IMR-90 (cell line): Measurements from ENCODE around the gene AFG1L. TPM values are rescaled to one million over a fixed set of nuclear protein-coding genes. Genes with fewer than 3 reads are reported as not detected.

Experiments used
- ATAC-seq: fragments of 200-7000 bp; cut with Tn5 transposase; 2 replicates; pipeline ENCODE4 v1.9.1; 2020; ENCODE audit warnings: low read depth, mild to moderate bottlenecking, moderate library complexity
- BruUV-seq: library from RNA; stranded (reverse); fragments of 400-500 nt; replicated peaks from 2 replicates; lab custom pipeline; 2021; lab: Mats Ljungman, UMichigan
- CTCF ChIA-PET: fragments of 300-600 bp; formaldehyde crosslinking; extraction: SDS; loops from one replicate; lab custom pipeline; 2021; ENCODE audit warnings: antibody characterized with exemption; lab: Yijun Ruan, JAX
- POLR2A ChIA-PET: fragments of 300-600 bp; sonication (Branson Sonifier 250); formaldehyde crosslinking; loops from one replicate; lab custom pipeline; 2022; ENCODE audit warnings: antibody characterized with exemption; ENCODE audit not compliant: unreplicated experiment; lab: Charles Lee
- DNase-seq: peaks from one replicate; pipeline ENCODE4 v3.0.0; 2013
- H2AFZ ChIP-seq: replicated peaks from 2 replicates; pipeline ENCODE3; 2013; ENCODE audit warnings: low read length, mild to moderate bottlenecking; ENCODE audit not compliant: poor library complexity
- H2AK5ac ChIP-seq: 2 replicates; pipeline ENCODE4 v1.6.1; 2013; ENCODE audit warnings: low read depth, low read length, inconsistent platforms
- H2AK9ac ChIP-seq: replicated peaks from 2 replicates; pipeline ENCODE3; 2013; ENCODE audit warnings: mild to moderate bottlenecking, low read depth, low read length, moderate library complexity; ENCODE audit not compliant: poor library complexity
- H2BK120ac ChIP-seq: 2 replicates; pipeline ENCODE4 v1.6.1; 2013; ENCODE audit warnings: low read depth, low read length, inconsistent platforms
- H2BK15ac ChIP-seq: 3 replicates; pipeline ENCODE4 v1.6.1; 2013; ENCODE audit warnings: low read depth, low read length, inconsistent platforms
- H2BK20ac ChIP-seq: 2 replicates; pipeline ENCODE4 v1.6.1; 2013; ENCODE audit warnings: low read depth, mild to moderate bottlenecking, inconsistent platforms, low read length, moderate library complexity
- H2BK5ac ChIP-seq: 2 replicates; pipeline ENCODE4 v1.6.1; 2013; ENCODE audit warnings: mild to moderate bottlenecking, low read depth, low read length, inconsistent platforms; ENCODE audit not compliant: poor library complexity, severe bottlenecking
- H3K14ac ChIP-seq: replicated peaks from 2 replicates; pipeline ENCODE4 v1.6.1; 2013; ENCODE audit warnings: low read depth, low read length, inconsistent platforms
- H3K18ac ChIP-seq: 2 replicates; pipeline ENCODE4 v1.6.1; 2013; ENCODE audit warnings: low read depth, low read length, control low read depth
- H3K23ac ChIP-seq: 2 replicates; pipeline ENCODE4 v1.6.1; 2013; ENCODE audit warnings: low read depth, low read length, inconsistent platforms
- H3K27ac ChIP-seq: 2 replicates; pipeline ENCODE4 v1.5.1; 2013; ENCODE audit warnings: mild to moderate bottlenecking, control low read depth, low read length; ENCODE audit not compliant: insufficient read depth
- H3K27me3 ChIP-seq: 2 replicates; pipeline ENCODE4 v1.6.1; 2013; ENCODE audit warnings: low read length; ENCODE audit not compliant: control insufficient read depth, insufficient read depth
- H3K36me3 ChIP-seq: 2 replicates; pipeline ENCODE4 v1.6.1; 2013; ENCODE audit warnings: low read length, mixed read lengths; ENCODE audit not compliant: control insufficient read depth, insufficient read depth
- H3K4ac ChIP-seq: 2 replicates; pipeline ENCODE4 v1.6.1; 2013; ENCODE audit warnings: low read depth, low read length, inconsistent platforms
- H3K4me1 ChIP-seq: 2 replicates; pipeline ENCODE4 v1.6.1; 2013; ENCODE audit warnings: low read length, mixed read lengths; ENCODE audit not compliant: control insufficient read depth, insufficient read depth
- H3K4me2 ChIP-seq: 2 replicates; pipeline ENCODE4 v1.6.1; 2013; ENCODE audit warnings: low read depth, mild to moderate bottlenecking, control low read depth, low read length, moderate library complexity
- H3K4me3 ChIP-seq: 2 replicates; pipeline ENCODE4 v1.5.1; 2013; ENCODE audit warnings: low read depth, mild to moderate bottlenecking, control low read depth, low read length, moderate library complexity; ENCODE audit not compliant: insufficient read depth
- H3K56ac ChIP-seq: 2 replicates; pipeline ENCODE4 v1.6.1; 2013; ENCODE audit warnings: low read length, inconsistent platforms; ENCODE audit not compliant: insufficient read depth; ENCODE audit errors: extremely low read depth
- H3K79me1 ChIP-seq, 2 experiments: 2 replicates each; pipeline ENCODE4 v1.6.1; 2013; ENCODE audit warnings: low read length in 2 of 2, inconsistent platforms in 1 of 2, low read depth in 1 of 2
- H3K9ac ChIP-seq: 2 replicates; pipeline ENCODE4 v1.6.1; 2013; ENCODE audit warnings: low read depth, low read length, control low read depth
- H3K9me1 ChIP-seq: 2 replicates; pipeline ENCODE4 v1.6.1; 2013; ENCODE audit warnings: low read length, inconsistent platforms; ENCODE audit not compliant: insufficient read depth
- H3K9me3 ChIP-seq: 2 replicates; pipeline ENCODE4 v1.6.1; 2013; ENCODE audit warnings: low read length; ENCODE audit not compliant: control insufficient read depth, insufficient read depth
- H4K20me1 ChIP-seq: 2 replicates; pipeline ENCODE4 v1.6.1; 2013; ENCODE audit warnings: low read length, inconsistent platforms; ENCODE audit not compliant: insufficient read depth
- H4K5ac ChIP-seq: 2 replicates; pipeline ENCODE4 v1.6.1; 2013; ENCODE audit warnings: mild to moderate bottlenecking, low read depth, low read length, control low read depth
- H4K8ac ChIP-seq, 2 experiments: 2 replicates each; pipeline ENCODE4 v1.6.1; 2013; ENCODE audit warnings: low read depth in 2 of 2, low read length in 2 of 2, control low read depth in 1 of 2, inconsistent platforms in 1 of 2
- H4K91ac ChIP-seq: 2 replicates; pipeline ENCODE4 v1.6.1; 2013; ENCODE audit warnings: low read depth, low read length, inconsistent platforms; ENCODE audit not compliant: insufficient read depth
- BHLHE40 ChIP-seq: fragments of 150-350 bp; IDR thresholded peaks from 2 replicates; pipeline ENCODE4 v1.6.1; 2016; ENCODE audit warnings: mild to moderate bottlenecking, low read depth, low read length
- CTCF ChIP-seq: conservative IDR thresholded peaks from 2 replicates; pipeline ENCODE4 v1.5.1; 2012; ENCODE audit warnings: mild to moderate bottlenecking, low read depth, low read length, improper control_type of control experiment
- MAFK ChIP-seq: IDR thresholded peaks from 2 replicates; pipeline ENCODE4 v1.6.1; 2012; ENCODE audit warnings: low read depth, low read length, improper control_type of control experiment
- MAZ ChIP-seq: IDR thresholded peaks from 2 replicates; pipeline ENCODE4 v1.6.1; 2012; ENCODE audit warnings: low read depth, mild to moderate bottlenecking, low read length, improper control_type of control experiment, moderate library complexity, borderline replicate concordance
- RAD21 ChIP-seq: IDR thresholded peaks from 2 replicates; pipeline ENCODE4 v1.6.1; 2012; ENCODE audit warnings: low read length, improper control_type of control experiment
- SMC3 ChIP-seq: fragments of 150-350 bp; IDR thresholded peaks from 2 replicates; pipeline ENCODE4 v1.6.1; 2016; ENCODE audit warnings: low read depth, mild to moderate bottlenecking, antibody characterized with exemption, low read length, moderate library complexity
- dilution Hi-C: fragments of 300-500 bp; cut with HindIII; formaldehyde crosslinking; loops from one replicate; pipeline ENCODE4 v1.14.3; 2018; ENCODE audit warnings: low sequenced_read_pairs; ENCODE audit not compliant: unreplicated experiment
- in situ Hi-C: fragments of 300-500 bp; cut with MboI; formaldehyde crosslinking; loops from 3 replicates; pipeline ENCODE4 v1.14.3; 2019; ENCODE audit warnings: low sequenced_read_pairs, inconsistent platforms, mixed read lengths
- intact Hi-C: fragments of 100-400 bp; cut with micrococcal nuclease; formaldehyde crosslinking; loops from 2 replicates; pipeline ENCODE4 v1.10.0; 2022
- polyA plus RNA-seq, 3 experiments: library from polyadenylated mRNA; depleted of rRNA; stranded (reverse); fragments of >200 nt; gene quantifications; 2 replicates each; pipeline ENCODE4 v1.2.3, GENCODE V29; 2012; ENCODE audit warnings: low replicate concordance in 1 of 3
- total RNA-seq: library from RNA; depleted of rRNA; stranded (reverse); fragments of >200 nt; gene quantifications from 2 replicates; pipeline ENCODE4 v1.2.3, GENCODE V29; 2012

The AFG1L gene
- total and polyA plus RNA-seq, 2 of the 4 experiments (the other 2 are of a cell fraction) = 1.0 to 2.0 TPM

GRCh38 chr6:108492131-108492766, 197.4 kb downstream of the AFG1L start:
- Histone ChIP-seq H3K79me1 (no peaks in the 10 kb centered on the region), H3K23ac (no peak overlapping the region), H2AK9ac (no peak overlapping the region), H3K27me3 (no peaks in the 10 kb centered on the region), H2BK15ac (no peak overlapping the region), H4K8ac (no peak overlapping the region), H3K4me2 (no peak overlapping the region), H2BK5ac (no peak overlapping the region), H4K5ac (no peak overlapping the region), H3K27ac (no peak overlapping the region), H3K4ac (no peak overlapping the region), H3K4me1 (no peaks in the 10 kb centered on the region), H2AFZ (no peak overlapping the region), H3K9me1 (no peaks in the 10 kb centered on the region), H3K9ac (no peak overlapping the region), H3K14ac (no peak overlapping the region), H2BK20ac (no peak overlapping the region), H3K56ac (no peak overlapping the region), H2AK5ac (no peak overlapping the region), H3K4me3 (no peak overlapping the region), H2BK120ac (no peak overlapping the region), H4K91ac (no peak overlapping the region), H3K36me3 (no peaks in the 10 kb centered on the region), H3K18ac (no peak overlapping the region), H4K20me1 (no peaks in the 10 kb centered on the region), H3K9me3 (no peaks in the 10 kb centered on the region)
- intact Hi-C loops (loop anchor here (1.0 to 5.0 kb wide), 2 partner anchors 230 to 379 kb away; partner anchors contain the start of gene SNX3), dilution Hi-C loops (no loop called here), in situ Hi-C loops (loop anchor here (10.0 kb wide), 1 partner anchor 377 kb away; no protein-coding TSS in a partner anchor)
- CTCF ChIA-PET = interaction anchor here (0.6 to 2.9 kb wide), 21 partner anchors 10 to 380 kb away, joined by 3 to 12 read pairs (median 3); no protein-coding TSS in a partner anchor
- POLR2A ChIA-PET = no interaction called here
- DNase-seq = peak; percentile 54
- no TSS peak for BruUV-seq
- TF ChIP-seq MAZ (no peak), RAD21 (peak; percentile 78), MAFK (no peak), BHLHE40 (no peak), CTCF (peak; percentile 68), SMC3 (peak; percentile 65)
- peak; percentile 71 for ATAC-seq
